Astrocyte (in vitro differentiated cells and primary cell): Measurements from ENCODE around the gene CASK.

Experiments
- CTCF ChIP-seq: IDR thresholded peaks from 2 replicates; pipeline ENCODE4 v1.5.1; 2011; ENCODE audit warnings: low read depth, mild to moderate bottlenecking, inconsistent platforms, low read length, moderate library complexity; ENCODE audit not compliant: insufficient read depth
- EZH2 ChIP-seq: IDR thresholded peaks from 2 replicates; pipeline ENCODE4 v1.6.1; 2012; ENCODE audit warnings: mild to moderate bottlenecking, low read length, inconsistent platforms; ENCODE audit not compliant: insufficient read depth

- TF ChIP-seq CTCF (no peak), EZH2 (no peak)
These were observed 245.9 kb downstream of the CASK start for GRCh38 chrX:41677183-41678060.
